Middle frontal gyrus (tissue), 1 donor: Measurements from ENCODE around the gene NAGS.
"Not testable (repeated sequence)": the region's sequence is repeated elsewhere in the genome, so short reads cannot be mapped to it uniquely, and the experiment has no call there.

Experiments
- DNase-seq: peaks from one replicate; pipeline ENCODE4 v3.0.0-alpha.2; 2015; ENCODE audit warnings: low spot score; ENCODE audit errors: extremely low spot score

NAGS gene, protein sequence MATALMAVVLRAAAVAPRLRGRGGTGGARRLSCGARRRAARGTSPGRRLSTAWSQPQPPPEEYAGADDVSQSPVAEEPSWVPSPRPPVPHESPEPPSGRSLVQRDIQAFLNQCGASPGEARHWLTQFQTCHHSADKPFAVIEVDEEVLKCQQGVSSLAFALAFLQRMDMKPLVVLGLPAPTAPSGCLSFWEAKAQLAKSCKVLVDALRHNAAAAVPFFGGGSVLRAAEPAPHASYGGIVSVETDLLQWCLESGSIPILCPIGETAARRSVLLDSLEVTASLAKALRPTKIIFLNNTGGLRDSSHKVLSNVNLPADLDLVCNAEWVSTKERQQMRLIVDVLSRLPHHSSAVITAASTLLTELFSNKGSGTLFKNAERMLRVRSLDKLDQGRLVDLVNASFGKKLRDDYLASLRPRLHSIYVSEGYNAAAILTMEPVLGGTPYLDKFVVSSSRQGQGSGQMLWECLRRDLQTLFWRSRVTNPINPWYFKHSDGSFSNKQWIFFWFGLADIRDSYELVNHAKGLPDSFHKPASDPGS

DNA sequence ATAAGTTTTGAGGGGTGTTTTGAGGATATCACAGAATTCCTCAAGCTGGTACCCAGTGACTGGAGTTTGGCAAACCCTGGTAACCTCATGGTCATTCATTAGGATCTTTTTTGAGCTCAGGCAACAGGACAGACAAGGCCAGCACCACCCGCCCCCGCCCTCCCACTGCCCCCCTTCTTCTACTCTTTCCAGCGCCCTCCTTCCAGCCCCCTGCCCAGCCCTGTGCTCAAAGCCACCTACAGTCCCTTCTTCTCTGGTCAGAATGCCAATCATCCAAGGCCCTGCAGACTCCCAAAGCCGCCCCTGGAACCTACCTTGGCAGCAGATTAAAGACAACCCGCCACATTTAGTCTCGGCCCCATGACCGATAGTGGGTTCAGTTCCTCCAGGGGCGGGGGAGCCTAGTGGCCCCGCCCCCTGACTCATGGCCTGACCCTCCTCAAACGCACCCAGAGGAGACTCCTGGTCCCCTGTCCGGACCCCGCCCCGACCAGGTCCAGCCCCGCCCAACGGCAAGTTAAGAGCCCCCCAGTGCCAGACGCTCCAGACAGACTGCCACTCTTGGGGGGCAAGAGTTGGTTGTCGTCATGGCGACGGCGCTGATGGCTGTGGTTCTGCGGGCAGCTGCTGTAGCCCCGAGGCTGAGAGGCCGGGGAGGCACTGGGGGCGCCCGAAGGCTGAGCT, at the start of gene NAGS:
Gene NAGS, plus strand, starts transcription at position 546 of the 684 bp plus-strand sequence. Its CDS starts 42 bp downstream, at position 588.
- DNase-seq, result no peak

DNA sequence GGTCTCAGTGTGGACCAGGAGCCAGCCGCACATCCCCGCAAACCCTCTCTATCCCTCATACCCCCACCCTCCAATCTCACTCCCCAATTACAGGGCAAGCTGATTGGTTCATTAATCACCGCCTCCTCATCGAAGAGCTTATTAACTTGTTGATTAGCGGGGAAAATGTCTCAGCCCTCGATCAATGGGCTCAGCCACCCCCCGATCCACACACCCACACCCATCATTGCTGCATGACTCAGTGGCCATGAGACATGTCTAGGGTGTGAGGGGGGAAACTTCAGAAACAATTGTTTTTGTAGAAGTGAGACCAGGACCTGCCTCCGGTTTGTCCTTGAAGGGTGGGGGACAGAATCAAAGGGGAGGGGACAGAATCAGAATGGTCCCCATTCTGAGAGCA, 48.2 kb upstream of the NAGS start:
- DNase-seq, result no peak

DNA sequence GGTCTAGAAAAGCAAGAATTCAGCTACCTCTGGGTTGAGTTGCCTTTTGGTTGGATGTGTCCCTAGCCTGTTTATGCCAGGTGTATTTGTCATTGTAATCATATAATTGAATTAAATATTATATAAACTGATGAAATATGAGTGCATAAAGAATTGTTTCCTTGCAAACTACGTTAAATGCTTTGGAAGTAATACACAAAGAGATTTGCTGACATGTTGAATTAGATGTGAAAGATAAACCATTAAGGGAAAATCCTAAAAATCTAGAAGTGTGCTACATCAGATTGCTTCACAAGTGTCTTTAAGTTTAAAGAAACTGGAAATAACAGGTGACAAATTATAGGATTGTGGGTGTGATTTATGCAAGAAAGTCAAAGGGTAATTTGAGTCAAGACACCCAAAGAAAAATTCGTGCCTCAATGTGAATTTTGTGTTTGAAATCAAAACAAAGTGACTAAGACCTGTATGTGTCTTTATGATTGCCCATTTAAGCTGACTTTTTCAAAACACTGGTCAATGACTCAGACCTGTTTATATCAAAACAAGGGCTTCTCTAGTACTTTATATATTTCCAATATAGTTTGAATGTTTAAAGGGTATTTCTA, 45.6 kb upstream of the NAGS start:
- no peak for DNase-seq

DNA sequence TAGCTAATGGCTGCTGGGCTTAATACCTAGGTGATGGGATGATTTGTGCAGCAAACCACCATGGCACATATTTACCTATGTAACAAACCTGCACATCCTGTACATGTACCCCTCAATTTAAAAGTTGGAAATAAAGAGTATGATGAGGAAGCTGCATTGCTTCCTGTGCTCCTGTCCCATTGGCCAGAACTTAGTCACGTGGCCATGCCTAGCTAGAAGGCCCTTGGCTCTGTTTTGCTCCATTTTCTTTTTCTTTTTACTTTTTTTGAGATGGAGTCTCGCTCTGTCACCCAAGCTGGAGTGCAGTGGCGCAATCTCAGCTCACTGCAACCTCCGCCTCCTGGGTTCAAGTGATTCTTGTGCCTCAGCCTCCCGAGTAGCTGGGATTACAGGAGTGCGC, 43.1 kb upstream of the NAGS start:
- not testable (repeated sequence) for DNase-seq

DNA sequence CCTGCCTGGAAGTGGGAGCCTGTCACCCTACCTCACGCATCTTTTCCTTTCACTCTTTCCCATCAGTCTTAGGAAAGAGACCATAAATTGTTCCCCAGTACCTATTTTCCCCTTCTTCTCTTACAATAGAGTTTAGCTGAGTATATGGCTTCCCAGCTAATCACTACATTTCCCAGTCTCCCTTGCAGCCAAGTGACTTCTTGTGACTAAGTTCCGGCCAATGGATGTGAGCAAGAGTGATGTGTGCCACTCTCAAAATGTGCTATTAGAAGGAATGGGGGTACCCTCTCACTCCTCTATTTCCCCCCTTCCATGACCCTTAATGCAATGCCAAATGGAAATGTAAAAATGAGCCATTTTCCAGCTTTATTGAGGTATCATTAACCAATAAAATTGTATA, 42.5 kb upstream of the NAGS start:
- DNase-seq, result no peak

DNA sequence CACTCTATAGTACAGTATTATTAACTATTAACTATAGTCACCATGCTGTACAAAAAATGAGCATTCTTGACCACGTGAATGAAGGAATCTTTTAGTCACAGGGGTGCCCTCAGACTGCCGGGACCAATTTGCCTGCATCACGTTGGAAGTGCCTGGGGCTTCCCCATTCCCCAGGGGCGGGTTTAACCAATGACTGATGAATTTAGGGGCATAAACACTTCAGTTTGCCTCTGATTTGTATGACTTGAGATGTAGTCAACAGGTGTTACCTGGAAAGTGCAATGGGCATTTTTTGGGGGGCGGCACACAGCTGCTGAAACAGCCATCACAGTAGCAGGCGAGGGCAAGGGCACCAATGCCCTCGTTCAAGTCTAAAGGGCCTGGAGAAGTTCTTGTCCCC, 41.9 kb upstream of the NAGS start:
- DNase-seq, result no peak

DNA sequence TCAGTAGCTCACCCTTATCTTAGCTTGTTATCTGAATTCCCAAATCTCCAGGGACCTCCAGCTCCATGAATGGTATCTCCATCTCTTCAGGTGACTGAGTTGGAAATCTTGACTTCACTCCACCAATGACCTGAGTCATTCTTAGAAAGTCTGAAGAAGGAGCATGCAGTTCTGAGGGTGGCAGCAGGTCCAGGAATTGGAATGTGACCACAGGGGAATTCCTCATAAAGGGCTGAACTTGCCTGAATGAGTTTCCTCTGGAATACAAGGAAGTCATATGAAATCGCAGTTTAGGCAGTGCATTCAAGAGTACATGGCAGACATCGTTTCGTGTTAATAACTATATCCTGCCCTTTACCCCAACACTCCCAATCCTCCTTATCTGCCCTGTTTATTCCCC, 38.1 kb upstream of the NAGS start:
- DNase-seq, result no peak

DNA sequence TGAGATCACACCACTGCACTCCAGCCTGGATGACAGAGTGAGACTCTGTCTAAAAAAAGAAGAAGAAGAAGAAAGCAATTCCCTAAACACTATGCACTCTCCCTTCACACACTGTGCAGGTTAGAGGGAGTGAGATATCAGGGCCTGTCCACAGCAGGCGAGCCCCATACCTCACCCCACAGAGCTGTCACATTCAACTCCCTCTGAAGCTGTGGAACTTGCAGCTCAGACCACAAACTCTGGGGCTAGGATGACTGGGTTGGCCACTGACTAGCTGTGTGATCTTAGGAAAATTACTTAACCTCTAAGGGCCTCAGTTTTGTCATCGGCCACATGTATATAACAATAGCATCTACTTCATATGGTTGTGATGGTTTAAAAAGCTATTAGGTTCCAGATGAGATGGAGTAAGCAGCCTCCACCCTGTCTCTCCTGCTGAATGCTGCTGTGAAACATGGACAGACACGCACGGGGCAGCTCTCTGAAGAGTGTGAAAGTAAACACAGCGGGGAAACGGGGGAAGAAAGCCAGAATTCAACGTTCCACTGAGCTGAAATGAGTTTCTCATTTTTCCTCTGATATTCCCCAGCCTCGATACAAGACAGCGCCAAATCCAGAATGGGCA, 37.1 kb upstream of the NAGS start:
- DNase-seq, result no peak

DNA sequence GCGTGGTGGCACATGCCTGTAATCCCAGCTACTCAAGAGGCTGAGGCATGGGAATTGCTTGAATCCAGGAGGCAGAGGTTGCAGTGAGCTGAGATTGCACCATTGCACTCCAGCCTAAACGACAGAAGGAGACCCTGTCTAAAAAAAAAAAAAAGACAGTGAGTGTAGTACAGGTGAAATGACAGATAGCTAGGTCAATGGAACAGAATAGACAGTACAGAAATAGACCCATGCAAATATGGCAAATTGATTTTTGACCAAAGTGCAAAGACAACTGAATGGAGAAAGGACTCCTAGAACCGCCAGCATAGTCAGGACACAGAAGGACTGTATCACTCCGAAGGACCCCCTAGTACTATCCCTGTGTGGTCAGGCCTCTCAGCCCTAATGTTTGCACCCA, 34.1 kb upstream of the NAGS start:
- no peak for DNase-seq

DNA sequence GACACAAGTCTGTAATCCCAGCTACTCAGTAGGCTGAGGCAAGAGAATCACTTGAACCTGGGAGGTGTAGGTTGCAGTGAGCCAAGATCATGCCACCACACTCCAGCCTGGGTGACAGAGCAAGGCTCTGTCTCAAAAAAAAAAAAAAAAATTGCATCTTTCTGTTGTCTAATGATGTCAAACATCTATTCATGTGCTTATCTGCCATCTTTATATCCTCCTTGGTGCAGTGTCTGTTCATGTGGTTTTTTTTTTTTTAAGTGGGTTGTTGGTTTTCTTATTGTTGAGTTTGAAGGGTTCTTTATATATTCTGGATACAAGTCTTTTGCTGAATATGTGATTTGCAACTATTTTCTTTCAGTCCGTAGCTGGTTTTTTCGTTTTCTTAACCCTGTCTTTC, 33.0 kb upstream of the NAGS start:
- DNase-seq, result not testable (repeated sequence)

DNA sequence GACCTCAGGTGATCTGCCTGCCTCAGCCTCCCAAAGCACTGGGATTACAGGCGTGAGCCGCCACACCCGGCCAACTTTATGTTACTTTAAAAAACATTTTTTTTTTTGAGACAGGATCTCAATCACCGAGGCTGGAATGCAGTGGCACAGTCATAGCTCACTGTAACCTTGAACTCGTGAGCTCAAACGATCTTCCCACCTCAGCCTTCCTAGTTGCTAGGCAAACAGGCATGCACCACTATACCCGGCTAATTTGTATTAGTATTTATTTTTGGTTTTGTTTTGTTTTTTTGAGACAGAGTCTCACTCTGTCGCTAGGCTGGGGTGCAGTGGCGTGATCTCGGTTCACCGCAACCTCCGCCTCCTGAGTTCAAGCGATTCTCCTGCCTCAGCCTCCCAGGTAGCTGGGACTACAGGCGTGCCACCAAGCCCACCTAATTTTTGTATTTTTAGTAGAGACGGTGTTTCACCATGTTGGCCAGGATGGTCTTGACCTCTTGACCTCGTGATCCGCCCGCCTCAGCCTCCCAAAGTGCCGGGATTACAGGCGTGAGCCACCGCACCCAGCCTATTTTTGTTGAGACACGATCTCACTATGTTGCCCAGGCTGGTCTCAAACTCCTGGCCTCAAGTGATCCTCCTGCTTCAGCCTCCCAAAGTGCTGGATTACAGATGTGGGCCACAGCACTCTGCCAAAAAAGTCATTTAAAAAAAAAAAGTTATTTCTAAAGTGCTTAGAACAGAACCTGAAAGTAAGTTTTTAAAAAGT, 31.8 kb upstream of the NAGS start:
- not testable (repeated sequence) for DNase-seq

DNA sequence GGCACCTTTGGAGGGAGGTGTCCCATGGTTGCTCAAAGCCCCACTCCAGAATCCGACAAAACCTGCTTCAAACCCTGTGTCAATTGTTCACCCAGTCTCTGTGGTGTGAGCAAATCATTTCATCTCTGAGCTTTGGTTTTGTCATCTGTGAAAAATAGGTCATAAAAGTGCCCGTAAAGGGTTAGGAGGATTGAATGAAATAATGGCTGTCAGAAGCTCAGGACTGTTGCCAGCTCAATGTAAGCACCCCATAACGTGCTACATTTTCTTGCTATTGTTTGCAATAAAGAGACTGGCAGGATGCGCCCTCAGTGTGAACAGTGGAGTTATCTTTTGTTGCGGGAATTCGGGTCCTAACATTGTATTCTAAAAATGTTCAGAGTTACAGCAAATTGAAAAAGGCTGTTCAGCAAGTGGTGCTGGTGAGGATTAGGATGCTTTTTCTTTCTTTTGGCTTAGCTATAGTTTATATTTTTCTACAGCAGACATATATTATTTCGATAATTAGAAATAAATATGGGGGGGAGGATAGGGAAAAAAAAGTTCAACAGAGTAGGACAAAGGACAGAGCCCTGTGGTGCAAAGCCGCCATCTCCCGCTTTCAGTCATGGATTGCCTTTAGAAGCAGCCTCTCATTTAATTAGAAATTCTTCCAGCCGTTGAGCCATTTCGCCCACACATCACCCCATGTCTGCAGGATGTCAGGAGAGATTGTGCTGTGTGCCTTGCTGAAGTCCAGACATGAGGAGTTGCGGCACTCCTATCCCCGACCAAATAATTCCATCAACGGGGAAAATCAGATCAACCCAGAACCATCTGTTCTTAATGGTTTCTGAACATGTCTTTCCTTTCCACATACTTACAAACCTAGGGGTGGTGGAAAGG, 29.8 kb upstream of the NAGS start:
- no peak for DNase-seq

DNA sequence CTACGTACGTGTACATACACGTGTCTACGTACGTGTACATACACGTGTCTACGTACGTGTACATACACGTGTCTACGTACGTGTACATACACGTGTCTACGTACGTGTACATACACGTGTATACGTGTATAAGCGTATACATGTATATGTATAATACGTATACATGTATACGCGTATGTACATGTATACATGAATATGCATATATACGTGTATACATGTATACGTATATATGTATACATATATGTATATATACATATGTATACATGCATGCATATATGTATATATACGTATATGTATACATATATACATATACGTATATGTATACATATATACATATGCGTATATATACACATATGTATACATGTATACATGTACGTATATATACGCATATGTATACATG, 28.5 kb upstream of the NAGS start:
- DNase-seq, result no peak

DNA sequence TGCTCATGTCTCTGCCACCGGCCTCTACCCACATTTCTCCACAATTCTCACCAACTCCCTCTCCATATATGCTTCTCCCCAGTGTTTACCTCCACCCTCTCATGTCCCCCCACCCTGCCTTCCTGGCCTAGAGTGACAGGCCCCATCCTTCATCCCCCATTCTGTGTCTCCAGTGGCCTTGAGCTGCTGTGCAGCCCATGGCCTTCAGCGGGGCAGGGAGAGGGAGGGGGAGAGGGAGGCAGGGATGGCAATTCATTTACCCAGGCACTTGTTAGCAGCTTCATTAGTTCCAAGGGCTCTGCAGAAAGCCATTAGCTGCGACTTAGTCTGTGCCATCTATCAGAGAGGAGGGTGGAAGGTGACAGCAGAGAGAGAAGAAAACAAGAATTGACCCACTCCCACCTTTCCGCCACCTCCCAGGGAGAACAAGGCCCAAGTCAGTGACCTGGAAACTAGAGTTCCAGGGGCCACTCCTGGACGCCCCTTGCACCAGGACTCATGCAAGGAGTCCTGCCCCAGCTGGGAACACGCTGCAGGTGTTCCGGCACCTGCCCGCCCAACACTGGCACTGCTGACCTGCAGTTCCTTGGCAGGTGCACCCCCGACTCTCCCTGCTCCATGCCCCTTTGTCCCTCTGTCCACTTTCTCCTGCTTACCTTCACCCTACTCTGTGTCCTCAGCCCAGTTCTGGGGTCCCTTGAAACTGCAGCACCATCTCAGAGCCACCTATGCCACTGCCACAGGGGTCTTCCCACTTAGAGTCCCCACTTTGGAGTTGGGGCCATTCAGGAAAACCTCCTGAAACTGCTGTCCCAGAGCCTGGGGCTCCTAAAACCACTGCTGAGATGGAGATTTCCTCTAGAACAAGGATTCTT, 27.2 kb upstream of the NAGS start:
- no peak for DNase-seq

DNA sequence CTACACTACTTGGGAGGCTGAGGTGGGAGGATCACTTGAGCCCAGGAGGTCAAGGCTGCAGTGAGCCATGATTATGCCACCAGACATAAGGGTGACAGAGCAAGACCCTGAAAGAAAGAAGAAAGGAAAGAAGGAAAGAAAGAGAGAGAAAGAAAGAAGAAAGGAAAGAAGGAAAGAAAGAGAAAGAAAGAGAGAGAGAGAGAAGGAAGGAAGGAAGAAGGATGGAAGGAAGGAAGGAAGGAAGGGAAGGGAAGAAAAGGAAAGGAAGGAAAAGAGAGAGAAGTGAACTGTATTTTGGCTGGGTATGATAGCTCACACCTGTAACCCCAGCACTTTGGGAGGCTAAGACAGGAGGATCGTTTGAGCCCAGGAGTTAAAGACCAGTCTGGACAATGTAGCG, 26.3 kb upstream of the NAGS start:
- DNase-seq, result no peak

DNA sequence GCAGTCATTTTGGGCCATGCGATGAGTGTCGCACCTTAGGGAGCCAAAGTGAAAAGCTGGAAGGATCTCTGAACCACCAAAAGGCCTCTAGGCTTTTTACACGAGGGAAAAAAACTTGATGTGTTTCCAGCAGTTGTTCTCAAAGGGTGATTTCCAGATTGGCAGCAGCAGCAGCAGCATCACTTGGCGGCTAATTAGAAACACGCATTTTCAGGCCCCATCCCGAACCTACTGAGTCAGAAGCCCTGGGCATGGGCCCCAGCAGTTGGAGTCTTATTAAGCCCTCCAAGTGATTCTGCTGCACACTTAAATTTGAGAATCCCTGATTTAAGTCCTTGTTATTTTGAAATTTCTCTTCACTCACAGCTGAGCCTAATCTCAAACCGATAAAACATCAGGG, 25.4 kb upstream of the NAGS start:
- DNase-seq, result no peak

DNA sequence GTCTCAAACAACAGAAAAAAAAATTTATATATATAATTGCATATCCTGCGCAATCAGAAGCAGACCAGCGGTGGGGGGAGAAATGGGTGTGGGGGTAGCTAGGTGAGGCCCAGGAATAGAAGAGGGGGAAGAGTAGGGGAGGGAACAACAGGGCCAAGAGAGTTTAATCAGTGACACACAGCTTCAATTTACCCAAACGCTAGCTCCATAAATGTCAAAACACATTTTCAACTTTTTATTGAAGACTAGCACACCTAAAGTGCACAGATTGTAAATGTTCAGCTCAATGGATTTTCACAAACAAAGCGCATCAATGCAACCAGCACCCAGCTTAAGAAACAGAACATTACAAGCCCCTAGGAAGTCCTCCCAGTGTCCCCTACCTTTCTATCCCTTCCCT, 24.8 kb upstream of the NAGS start:
- DNase-seq, result no peak

DNA sequence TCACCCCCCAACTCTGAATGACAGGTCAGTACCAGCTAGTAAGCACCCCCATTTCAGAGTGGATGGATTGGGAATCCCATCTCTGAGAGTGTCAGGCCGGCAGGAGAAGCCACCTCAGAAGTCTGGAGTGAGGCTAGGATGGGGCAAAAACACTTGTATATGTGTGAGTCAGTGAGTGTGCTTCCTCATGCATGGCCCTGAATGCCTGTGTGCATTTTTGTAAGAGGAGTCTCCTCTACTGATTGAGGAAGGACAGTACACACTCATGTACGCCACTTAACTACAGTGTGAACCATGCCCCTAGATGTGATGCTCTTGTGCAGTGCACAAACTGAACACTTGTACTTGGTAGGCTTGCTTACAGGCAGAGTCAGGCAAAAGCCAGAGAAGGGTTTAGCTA, 22.3 kb upstream of the NAGS start:
- no peak for DNase-seq

DNA sequence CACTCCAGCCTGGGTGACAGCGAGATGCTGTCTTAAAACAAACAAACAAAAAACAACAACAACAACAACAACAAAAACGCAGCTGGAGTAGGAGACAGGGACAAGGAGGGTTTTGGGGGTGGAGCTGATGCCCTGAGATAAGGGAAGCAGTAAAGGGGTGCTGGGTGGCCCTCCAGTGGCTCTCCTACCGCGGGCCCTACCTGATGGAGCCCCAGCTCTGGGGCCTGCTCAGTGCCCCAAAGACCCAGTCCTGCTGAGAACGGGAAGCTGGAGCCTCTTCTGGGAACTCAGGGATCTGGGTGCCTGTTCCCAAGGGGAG, 21.3 kb upstream of the NAGS start:
- no peak for DNase-seq
